Right atrium auricular region (tissue), 2 donors: ENCODE results near the gene GARIN5A. TPM values are rescaled to one million over a fixed set of nuclear protein-coding genes. Genes with fewer than 3 reads are reported as not detected.
A peak's percentile ranks its signal among the peaks of the same experiment; 100 is the strongest.

Source experiments
- DNase-seq: peaks from one replicate; pipeline ENCODE4 v3.0.0-alpha.2; 2019; ENCODE audit warnings: low spot score
- H3K27ac ChIP-seq, 2 donors: fragments of 200-600 bp; sonication (generic); 1 replicate in 1 of 2; 2 replicates in 1 of 2; pipeline ENCODE4 v1.5.1; 2016 to 2019
- H3K27me3 ChIP-seq, 2 donors: fragments of 200-600 bp; sonication (generic); one replicate each; pipeline versions ENCODE4 v1.5.1 to v1.6.0; 2017 to 2019
- H3K36me3 ChIP-seq: fragments of 200-600 bp; sonication (generic); one replicate; pipeline ENCODE4 v1.5.1; 2016
- H3K4me1 ChIP-seq, 2 donors: fragments of 200-600 bp; sonication (generic); one replicate each; pipeline versions ENCODE4 v1.5.1 to v1.6.0; 2017 to 2019
- H3K4me3 ChIP-seq, 2 donors: fragments of 200-600 bp; sonication (generic); 1 replicate in 1 of 2; 2 replicates in 1 of 2; pipeline ENCODE4 v1.5.1; 2017 to 2019; ENCODE audit warnings: mild to moderate bottlenecking in 1 of 2, moderate library complexity in 1 of 2
- H3K9me3 ChIP-seq, 2 donors: fragments of 200-600 bp; sonication (generic); one replicate each; pipeline ENCODE4 v1.5.1; 2019
- CTCF ChIP-seq, 2 donors: fragments of 200-600 bp; sonication (generic); IDR thresholded peaks; one replicate each; pipeline ENCODE4 v1.5.1; 2019; ENCODE audit warnings: antibody characterized with exemption in 2 of 2
- total RNA-seq, 2 donors: library from RNA; depleted of rRNA; stranded (reverse); fragments of >200 nt; gene quantifications; one replicate each; pipeline ENCODE4 v1.1.0, GENCODE V29; 2016

GARIN5A gene
- total RNA-seq, 2 donors from 2014 or later = 1.4 to 2.3 TPM

- H3K9me3 ChIP-seq = no peaks in the 10 kb centered on the region
- TF ChIP-seq CTCF (IDR thresholded peaks at IDR 0.05) = no peak
- no peaks in the 10 kb centered on the region for H3K27me3 ChIP-seq
- no peak for DNase-seq
- no peak overlapping the region for H3K27ac ChIP-seq
- H3K36me3 ChIP-seq = peaks cover 46% of the 10 kb centered on the region
- H3K4me3 ChIP-seq = no peak overlapping the region
- H3K4me1 ChIP-seq = peaks cover 3 to 25% of the 10 kb centered on the region in 2 donors
These were observed 4.9 kb upstream of the GARIN5A start for GRCh38 chr19:50481351-50482149.

GRCh38 chr19:50480281-50481111 lies 3.8 kb upstream of the GARIN5A start:
- peaks cover 46% of the 10 kb centered on the region for H3K36me3 ChIP-seq

GRCh38 chr19:50479761-50480251 lies 3.2 kb upstream of the GARIN5A start:
- H3K4me1 ChIP-seq = peaks cover 3 to 25% of the 10 kb centered on the region in 2 donors
- peaks cover 46% of the 10 kb centered on the region for H3K36me3 ChIP-seq

More at GRCh38 chr19:50480281-50481111, 3.8 kb upstream of the GARIN5A start:
- Histone ChIP-seq H3K4me1 (peaks cover 3 to 25% of the 10 kb centered on the region in 2 donors), H3K4me3 (no peak overlapping the region), H3K9me3 (no peaks in the 10 kb centered on the region), H3K27ac (no peak overlapping the region), H3K27me3 (no peaks in the 10 kb centered on the region)
- TF ChIP-seq CTCF (IDR thresholded peaks at IDR 0.05) = no peak
- DNase-seq = no peak

DNA sequence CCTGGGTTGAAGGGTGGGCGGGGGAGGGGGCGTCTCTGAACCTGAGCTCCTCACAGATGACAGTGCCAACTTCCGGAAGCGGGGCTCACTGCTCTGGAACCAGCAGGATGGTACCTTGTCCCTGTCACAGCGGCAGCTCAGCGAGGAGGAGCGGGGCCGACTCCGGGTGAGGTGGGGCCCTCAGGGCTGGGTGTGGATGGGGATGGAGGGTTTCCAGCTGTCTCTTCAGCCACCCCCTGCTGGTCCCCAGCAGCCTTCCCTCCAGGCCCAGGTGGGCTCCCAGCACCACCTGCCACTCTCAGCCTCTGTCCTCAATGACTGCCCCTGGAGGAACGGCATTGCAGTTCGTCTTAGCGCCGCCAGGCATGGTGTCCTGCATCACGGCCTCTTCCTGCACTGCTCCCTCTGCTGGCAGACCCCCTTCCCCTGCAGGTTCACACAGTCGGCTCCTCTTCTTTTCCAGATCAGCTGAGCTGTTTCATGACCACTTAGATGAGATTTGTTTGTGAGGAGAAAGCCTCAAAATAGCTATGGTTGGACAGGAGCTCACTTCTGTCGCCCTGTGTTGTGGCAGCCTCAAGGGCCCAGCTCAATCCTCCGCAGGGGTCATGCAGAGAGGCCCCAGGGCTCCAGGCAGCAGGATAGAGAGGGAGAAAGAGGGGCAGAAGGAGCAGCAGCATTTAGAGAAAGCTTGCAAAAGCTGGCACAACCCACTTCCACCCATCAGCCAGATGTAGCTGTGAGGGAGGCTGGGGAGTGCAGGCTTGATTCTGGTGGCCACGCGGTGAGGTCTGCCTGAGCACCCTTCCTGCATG lies 2.5 kb upstream of the GARIN5A start:
- H3K4me3 ChIP-seq = no peak overlapping the region
- DNase-seq = no peak
- H3K27me3 ChIP-seq = no peaks in the 10 kb centered on the region
- no peak overlapping the region for H3K27ac ChIP-seq
- H3K4me1 ChIP-seq = peaks cover 3 to 25% of the 10 kb centered on the region in 2 donors
- TF ChIP-seq CTCF (IDR thresholded peaks at IDR 0.05) = peak in 1 of 2 donors; percentile 60
- H3K9me3 ChIP-seq = no peaks in the 10 kb centered on the region
- H3K36me3 ChIP-seq = peaks cover 46% of the 10 kb centered on the region

More at GRCh38 chr19:50479761-50480251, 3.2 kb upstream of the GARIN5A start:
- DNase-seq = no peak
- no peak for TF ChIP-seq CTCF (IDR thresholded peaks at IDR 0.05)
- H3K9me3 ChIP-seq = no peaks in the 10 kb centered on the region
- H3K4me3 ChIP-seq = no peak overlapping the region
- H3K27me3 ChIP-seq = no peaks in the 10 kb centered on the region
- H3K27ac ChIP-seq = no peak overlapping the region

- Histone ChIP-seq H3K9me3 (no peaks in the 10 kb centered on the region), H3K27me3 (no peaks in the 10 kb centered on the region), H3K4me3 (no peak overlapping the region), H3K36me3 (peaks cover 46% of the 10 kb centered on the region), H3K27ac (no peak overlapping the region), H3K4me1 (peaks cover 3 to 25% of the 10 kb centered on the region in 2 donors)
- no peak for DNase-seq
- TF ChIP-seq CTCF (IDR thresholded peaks at IDR 0.05) = no peak
These were observed 1.3 kb upstream of the GARIN5A start for GRCh38 chr19:50477751-50478515.
